Hippocampal formation (tissue), 2 donors: ENCODE data around the gene LSAMP.

Experiments used
- DNase-seq, 2 donors: peaks; one replicate each; lab custom pipeline; 2025; lab: John Stamatoyannopoulos, UW

LSAMP gene

GRCh38 chr3:116018646-116019045, 426.6 kb downstream of the LSAMP start:
- DNase-seq: no peak

- no peak for DNase-seq
Observed at GRCh38 chr3:116015931-116016330, 429.4 kb downstream of the LSAMP start.

- no peak for DNase-seq
Observed at GRCh38 chr3:116007000-116007399, 438.3 kb downstream of the LSAMP start.

- DNase-seq: no peak
Observed at GRCh38 chr3:116005404-116005803, 439.9 kb downstream of the LSAMP start.

DNA sequence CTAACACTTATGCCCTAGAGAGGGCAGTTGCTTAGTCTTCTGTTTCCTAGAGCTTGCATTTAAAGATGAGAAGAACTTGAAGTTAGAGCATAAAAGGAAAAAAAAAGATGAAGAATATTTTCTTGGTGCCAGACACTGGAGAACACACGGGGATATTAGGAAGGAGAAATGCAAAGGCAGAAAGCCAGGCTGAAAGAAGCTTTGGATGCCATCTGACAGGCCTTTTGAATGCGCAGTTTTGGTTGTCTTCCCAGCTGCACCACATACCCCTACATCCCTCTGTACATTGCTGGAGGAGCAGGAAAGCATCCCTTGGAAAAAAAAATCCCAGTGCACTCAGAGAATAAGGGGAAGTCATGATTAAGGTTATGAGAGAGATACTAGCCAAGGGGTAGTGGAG, 443.1 kb downstream of the LSAMP start:
- DNase-seq: no peak

- no peak for DNase-seq
Observed at GRCh38 chr3:116001151-116001621, 444.1 kb downstream of the LSAMP start.

DNA sequence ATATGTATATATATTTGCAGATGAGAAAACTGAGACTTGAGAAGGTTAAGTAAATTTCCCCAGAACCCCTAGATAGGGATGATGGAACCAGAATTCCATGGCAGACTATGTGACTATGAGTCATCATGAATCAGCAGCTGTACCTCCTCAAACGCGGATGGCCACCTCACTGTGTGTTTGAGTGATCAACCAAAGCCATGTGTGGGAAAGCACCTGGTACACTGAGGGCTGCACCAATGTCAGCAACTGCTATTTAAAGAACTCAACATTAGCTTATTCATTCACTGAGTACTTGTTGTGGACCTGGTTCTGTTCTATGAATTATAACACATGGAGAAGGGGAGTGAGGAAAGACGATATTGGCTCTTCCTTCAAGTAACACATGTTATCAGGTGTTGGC, 445.0 kb downstream of the LSAMP start:
- DNase-seq: no peak

DNA sequence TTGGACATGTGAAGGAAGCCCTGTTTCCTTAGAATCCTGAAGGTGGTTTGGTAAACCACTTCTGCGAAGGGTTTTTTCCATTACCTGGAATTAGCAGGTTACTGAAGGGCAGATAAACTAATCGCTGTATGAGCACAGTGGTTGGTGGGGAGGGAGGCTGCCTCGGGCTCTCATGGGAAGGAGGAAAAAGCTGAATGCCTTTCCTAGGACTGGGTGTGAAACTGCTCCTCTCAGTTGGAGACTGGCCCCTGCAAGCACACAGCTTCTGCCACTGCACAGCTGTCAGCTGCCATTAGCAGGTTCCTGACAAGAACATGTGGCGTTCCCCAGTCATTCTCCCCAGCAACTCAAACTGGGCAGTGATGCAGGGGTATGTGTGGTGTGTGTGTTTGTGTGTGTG, 445.7 kb downstream of the LSAMP start:
- no peak for DNase-seq

DNA sequence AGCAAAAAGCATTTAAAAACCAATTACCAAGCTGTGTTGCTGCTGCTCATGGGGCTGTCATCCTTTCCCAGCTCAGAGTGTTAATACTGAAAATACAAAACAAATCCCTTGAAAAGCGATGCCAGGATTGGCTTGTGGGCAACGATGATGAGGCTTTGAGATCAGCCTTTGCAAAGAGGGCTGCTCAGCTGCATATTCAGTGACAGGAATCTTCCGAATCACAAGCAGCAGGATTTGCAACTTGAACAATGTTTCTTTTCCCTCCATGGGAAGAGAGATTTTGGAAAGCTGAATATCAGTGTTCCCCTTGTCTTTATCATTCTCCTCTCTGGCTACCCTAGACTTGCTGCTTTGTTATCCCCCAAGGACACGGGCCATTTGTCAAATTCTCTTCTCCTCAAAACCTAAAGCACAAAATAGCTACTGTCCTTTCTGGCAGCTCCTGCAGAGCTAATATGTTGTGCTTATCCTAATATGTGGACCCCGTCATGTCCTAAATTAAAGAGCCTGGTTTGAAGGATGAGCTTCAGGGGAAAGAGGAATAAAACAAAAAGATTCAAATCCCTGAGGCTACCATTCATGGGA, 446.2 kb downstream of the LSAMP start:
- peak in 1 of 2 donors; percentile 8 for DNase-seq

DNA sequence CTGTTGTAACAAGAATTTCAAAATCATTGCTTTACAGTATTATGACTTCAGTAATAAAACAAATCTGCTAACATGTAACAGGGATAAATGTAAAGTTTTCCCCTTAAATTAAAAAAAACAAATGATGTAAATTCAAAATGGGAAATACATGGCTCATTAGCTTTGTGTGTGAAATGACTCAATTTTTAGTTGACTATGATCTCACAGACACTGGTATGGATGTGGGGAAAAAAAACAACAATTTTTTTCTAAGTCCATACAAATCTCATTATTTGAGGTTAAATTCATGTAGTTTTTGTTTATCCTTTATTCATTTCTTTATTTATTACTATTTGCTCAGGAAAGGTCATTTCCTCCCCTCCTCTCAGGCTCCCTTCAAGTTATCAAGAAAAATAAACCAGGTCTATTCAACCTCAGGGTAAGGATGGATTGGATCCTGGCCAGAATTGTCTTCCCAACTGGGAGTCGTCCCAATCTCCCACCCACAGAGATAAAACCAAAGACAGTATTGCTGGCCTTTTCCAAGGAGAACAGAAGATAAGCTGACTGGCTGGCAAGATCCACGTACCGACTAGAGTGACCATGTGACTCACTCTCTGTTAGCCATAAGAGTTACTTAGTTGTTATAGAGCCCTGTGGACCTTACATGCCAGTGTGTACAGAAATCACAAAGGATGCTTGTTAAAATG, 448.7 kb downstream of the LSAMP start:
- no peak for DNase-seq

GRCh38 chr3:115990669-115991068, 454.6 kb downstream of the LSAMP start:
- no peak for DNase-seq

DNA sequence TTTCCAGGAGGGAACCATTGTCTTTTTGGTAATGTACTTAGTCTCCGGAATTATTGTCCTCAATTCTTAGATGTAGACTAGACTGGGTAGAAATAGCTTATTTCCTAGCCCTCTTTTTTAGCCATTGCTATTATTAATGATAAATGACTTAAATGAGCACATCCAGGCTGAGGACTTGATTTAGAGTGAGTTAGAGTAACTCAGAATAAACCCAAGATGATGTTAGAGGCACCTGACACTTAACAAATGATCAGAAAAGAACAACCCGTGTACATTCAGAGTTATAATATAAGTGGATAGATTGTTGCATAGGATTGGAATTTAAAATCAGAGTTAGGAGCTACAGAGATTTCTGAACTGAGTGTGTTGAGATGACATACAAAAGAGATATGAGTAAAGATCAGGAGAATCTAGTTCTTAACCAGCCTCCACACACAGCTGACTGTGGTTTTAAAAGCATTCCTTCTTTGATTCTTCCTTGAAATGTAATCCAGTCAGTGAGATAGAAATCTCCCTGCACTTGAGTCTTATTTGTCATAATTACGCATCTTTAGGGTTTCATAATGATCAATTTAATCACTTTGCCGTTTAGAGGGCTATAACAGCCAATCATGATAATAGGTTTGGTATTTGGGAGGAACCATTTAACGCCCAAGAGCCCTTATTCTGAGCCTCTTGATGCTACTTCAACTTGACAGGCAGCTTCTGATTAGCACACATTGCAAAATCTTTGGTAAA, 455.4 kb downstream of the LSAMP start:
- no peak for DNase-seq

- DNase-seq: no peak
Observed at GRCh38 chr3:115986555-115987207, 458.6 kb downstream of the LSAMP start.

DNA sequence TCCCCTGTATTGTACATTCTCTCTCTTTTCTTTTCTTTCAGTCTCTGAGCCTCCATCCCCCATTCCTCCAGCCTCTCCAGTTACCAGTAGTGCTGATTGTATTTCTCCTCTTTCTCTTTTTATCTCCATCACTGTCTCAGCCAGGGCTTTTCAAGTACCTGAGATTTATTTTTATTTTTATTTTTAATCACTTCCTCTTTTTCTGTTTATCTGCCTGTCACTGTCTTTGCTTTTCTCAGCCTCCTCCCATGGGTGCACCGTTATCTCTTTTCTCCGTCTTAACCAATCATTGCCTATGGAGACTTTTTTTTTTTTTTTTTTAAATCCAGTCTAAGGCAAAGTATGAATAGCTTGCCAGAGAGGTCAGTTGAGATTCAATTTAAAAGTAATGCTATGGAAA, 462.7 kb downstream of the LSAMP start:
- DNase-seq: no peak

DNA sequence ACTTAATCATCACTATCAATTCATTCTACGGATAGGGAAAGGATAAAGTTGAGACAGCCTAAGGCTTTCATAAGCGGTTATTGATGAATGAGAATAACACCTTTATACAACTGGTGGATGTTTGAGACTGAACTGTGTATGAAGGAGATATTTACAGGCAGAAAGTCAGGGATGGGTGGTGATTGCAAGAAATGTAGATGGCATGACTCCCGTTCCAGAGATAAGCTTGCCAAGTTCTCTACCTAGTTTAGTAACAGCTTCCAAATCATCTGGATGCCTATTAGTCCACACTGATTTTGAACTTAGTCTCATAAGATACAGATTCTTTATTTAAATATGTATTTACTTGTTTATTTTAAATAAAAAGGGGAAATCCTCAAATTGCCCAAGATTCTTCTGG, 463.2 kb downstream of the LSAMP start:
- DNase-seq: no peak

DNA sequence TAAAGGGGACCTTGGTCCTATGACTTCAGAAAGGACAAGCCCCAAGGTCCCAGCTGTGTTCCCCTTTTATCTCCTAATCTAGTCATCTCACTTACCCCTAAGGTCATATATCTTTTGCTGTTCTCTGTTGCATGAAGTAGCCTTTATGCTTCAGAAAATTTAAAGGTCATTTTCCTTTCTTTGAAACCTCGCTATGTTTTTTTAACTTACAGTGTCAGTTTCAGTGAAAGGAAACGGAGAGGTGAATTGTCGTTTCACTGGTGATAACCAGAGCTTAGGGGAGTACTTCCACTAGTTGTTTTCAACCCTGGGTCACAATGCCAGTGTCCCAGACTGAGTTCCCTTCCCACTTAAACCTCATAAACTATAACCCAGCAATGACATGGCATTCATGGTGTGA, 464.6 kb downstream of the LSAMP start:
- no peak for DNase-seq

GRCh38 chr3:115977866-115978265, 467.4 kb downstream of the LSAMP start:
- no peak for DNase-seq

- no peak for DNase-seq
Observed at GRCh38 chr3:115975796-115976195, 469.5 kb downstream of the LSAMP start.

- no peak for DNase-seq
Observed at GRCh38 chr3:115975353-115975752, 469.9 kb downstream of the LSAMP start.

- DNase-seq: no peak
Observed at GRCh38 chr3:115974940-115975339, 470.3 kb downstream of the LSAMP start.

- DNase-seq: no peak
Observed at GRCh38 chr3:115968871-115969270, 476.4 kb downstream of the LSAMP start.

DNA sequence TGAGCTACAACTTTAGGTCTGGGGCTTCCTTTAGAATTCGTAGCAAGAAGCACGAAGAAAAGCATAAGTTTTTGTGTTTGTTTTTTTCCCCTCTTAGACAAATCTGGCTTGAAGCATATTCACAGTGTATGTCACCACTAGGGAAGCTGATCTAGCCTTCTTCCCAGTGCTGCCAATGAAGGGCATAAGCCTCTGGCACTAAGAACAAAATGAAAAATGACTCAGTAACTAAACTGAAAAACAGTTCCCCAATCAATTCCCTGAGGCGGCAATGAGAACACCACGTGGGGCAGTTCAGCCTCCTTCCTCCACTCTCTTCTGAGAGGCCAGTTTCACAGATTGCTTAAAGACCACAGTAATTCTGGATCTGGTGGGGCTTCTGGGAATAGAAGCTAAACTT, 483.9 kb downstream of the LSAMP start:
- DNase-seq: peak; percentile 2 to 21

- DNase-seq: peak; percentile 2 to 4
Observed at GRCh38 chr3:115960799-115961198, 484.5 kb downstream of the LSAMP start.
